Caco-2 (cell line): ENCODE results near the gene GPC6. TPM values are rescaled to one million over a fixed set of nuclear protein-coding genes. Genes with fewer than 3 reads are reported as not detected.

ENCODE experiments used
- BruUV-seq: library from RNA; stranded (reverse); fragments of 400-500 nt; replicated peaks from 2 replicates; lab custom pipeline; 2021; lab: Mats Ljungman, UMichigan
- CTCF ChIA-PET: fragments of 300-600 bp; sonication (Branson Sonifier 250); formaldehyde crosslinking; loops from one replicate; lab custom pipeline; 2022; ENCODE audit warnings: antibody characterized with exemption; lab: Charles Lee
- POLR2A ChIA-PET: fragments of 300-600 bp; sonication (Branson Sonifier 250); formaldehyde crosslinking; loops from one replicate; lab custom pipeline; 2022; ENCODE audit warnings: antibody characterized with exemption; lab: Charles Lee
- DNase-seq, 2 experiments: peaks; one replicate each; pipeline versions ENCODE4 v3.0.0 to v3.0.0-alpha.2; 2020 to 2022
- H3K27me3 ChIP-seq: replicated peaks from 2 replicates; pipeline ENCODE4 v1.6.0; 2011; ENCODE audit warnings: low read length; ENCODE audit not compliant: control insufficient read depth, insufficient read depth
- H3K36me3 ChIP-seq: 2 replicates; pipeline ENCODE4 v1.5.1; 2011; ENCODE audit warnings: low read length; ENCODE audit not compliant: control insufficient read depth, insufficient read depth
- H3K4me1 ChIP-seq: fragments of 250-450 bp; sonication (Bioruptor Pico); 2 replicates; pipeline ENCODE4 v1.5.1; 2020; ENCODE audit warnings: mild to moderate bottlenecking
- H3K4me3 ChIP-seq: 2 replicates; pipeline ENCODE4 v1.5.1; 2011; ENCODE audit warnings: low read depth, mild to moderate bottlenecking, control low read depth, low read length
- H3K9me3 ChIP-seq: fragments of 250-450 bp; sonication (Bioruptor Pico); 2 replicates; pipeline ENCODE4 v1.5.1; 2020; ENCODE audit warnings: mild to moderate bottlenecking, moderate library complexity
- H3K27ac Mint-ChIP-seq: one replicate; pipeline ENCODE4 v1.8.0; 2022; ENCODE audit warnings: mixed read lengths; ENCODE audit not compliant: unreplicated experiment
- H3K27me3 Mint-ChIP-seq: one replicate; pipeline ENCODE4 v1.8.0; 2022; ENCODE audit warnings: mixed read lengths; ENCODE audit not compliant: insufficient read depth, unreplicated experiment
- H3K36me3 Mint-ChIP-seq: one replicate; pipeline ENCODE4 v1.8.0; 2022; ENCODE audit warnings: mild to moderate bottlenecking, mixed read lengths; ENCODE audit not compliant: insufficient read depth, unreplicated experiment
- H3K4me1 Mint-ChIP-seq: one replicate; pipeline ENCODE4 v1.8.0; 2022; ENCODE audit warnings: low read depth, mixed read lengths; ENCODE audit not compliant: unreplicated experiment
- H3K4me3 Mint-ChIP-seq: one replicate; pipeline ENCODE4 v1.8.0; 2022; ENCODE audit warnings: mild to moderate bottlenecking, moderate library complexity, mixed read lengths; ENCODE audit not compliant: unreplicated experiment
- H3K9me3 Mint-ChIP-seq: one replicate; pipeline ENCODE4 v1.8.0; 2022; ENCODE audit warnings: mixed read lengths; ENCODE audit not compliant: unreplicated experiment
- intact Hi-C: fragments of 100-400 bp; cut with micrococcal nuclease; formaldehyde crosslinking; loops from one replicate; pipeline ENCODE4 v1.10.0; 2022; ENCODE audit not compliant: unreplicated experiment
- total RNA-seq: library from RNA; stranded (reverse); gene quantifications from 2 replicates; pipeline ENCODE4 v1.2.3, GENCODE V29; 2022
- TF ChIP-seq, protein P1 (sequence below), 2 experiments: fragments of 200-600 bp in 1 of 2; IDR thresholded peaks; 1 replicate in 1 of 2; 2 replicates in 1 of 2; pipeline versions ENCODE4 v1.5.1 to v1.8.0; 2011 to 2022; ENCODE audit warnings: antibody characterized with exemption in 1 of 2, control low read depth in 1 of 2, inconsistent platforms in 1 of 2, low read depth in 1 of 2, low read length in 1 of 2, mild to moderate bottlenecking in 1 of 2, moderate library complexity in 1 of 2; ENCODE audit not compliant: insufficient read depth in 1 of 2, severe bottlenecking in 1 of 2, unreplicated experiment in 1 of 2

Gene GPC6
- total RNA-seq, 1 experiment from 2014 or later, result 0.16 TPM

GRCh38 chr13:94454906-94455305 is 1228.3 kb downstream of the GPC6 start:
- Mint-ChIP-seq H3K27me3 (peaks cover 16% of the 10 kb centered on the region), H3K4me1 (no peaks in the 10 kb centered on the region), H3K36me3 (no peaks in the 10 kb centered on the region), H3K4me3 (no peak overlapping the region), H3K9me3 (no peaks in the 10 kb centered on the region), H3K27ac (no peak overlapping the region)
- H3K4me3 ChIP-seq, result no peak overlapping the region
- no peaks in the 10 kb centered on the region for H3K4me1 ChIP-seq
- ChIA-PET POLR2A (no interaction called here), CTCF (interaction anchor here (0.6 kb wide), 1 partner anchor 9 kb away, joined by 3 read pairs; no protein-coding TSS in a partner anchor)
- intact Hi-C loops, result no loop called here
- no peak for DNase-seq
- no peaks in the 10 kb centered on the region for H3K36me3 ChIP-seq
- H3K9me3 ChIP-seq, result no peaks in the 10 kb centered on the region
- H3K27me3 ChIP-seq, result no peaks in the 10 kb centered on the region
- TF ChIP-seq, protein P1, sequence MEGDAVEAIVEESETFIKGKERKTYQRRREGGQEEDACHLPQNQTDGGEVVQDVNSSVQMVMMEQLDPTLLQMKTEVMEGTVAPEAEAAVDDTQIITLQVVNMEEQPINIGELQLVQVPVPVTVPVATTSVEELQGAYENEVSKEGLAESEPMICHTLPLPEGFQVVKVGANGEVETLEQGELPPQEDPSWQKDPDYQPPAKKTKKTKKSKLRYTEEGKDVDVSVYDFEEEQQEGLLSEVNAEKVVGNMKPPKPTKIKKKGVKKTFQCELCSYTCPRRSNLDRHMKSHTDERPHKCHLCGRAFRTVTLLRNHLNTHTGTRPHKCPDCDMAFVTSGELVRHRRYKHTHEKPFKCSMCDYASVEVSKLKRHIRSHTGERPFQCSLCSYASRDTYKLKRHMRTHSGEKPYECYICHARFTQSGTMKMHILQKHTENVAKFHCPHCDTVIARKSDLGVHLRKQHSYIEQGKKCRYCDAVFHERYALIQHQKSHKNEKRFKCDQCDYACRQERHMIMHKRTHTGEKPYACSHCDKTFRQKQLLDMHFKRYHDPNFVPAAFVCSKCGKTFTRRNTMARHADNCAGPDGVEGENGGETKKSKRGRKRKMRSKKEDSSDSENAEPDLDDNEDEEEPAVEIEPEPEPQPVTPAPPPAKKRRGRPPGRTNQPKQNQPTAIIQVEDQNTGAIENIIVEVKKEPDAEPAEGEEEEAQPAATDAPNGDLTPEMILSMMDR (IDR thresholded peaks at IDR 0.05; ENCODE audit: insufficient read depth in 1 of 2, low read depth in 1 of 2, low read length in 1 of 2, severe bottlenecking in 1 of 2, unreplicated experiment in 1 of 2), result no peak
- BruUV-seq, result no TSS peak

- Histone ChIP-seq H3K4me1 (no peaks in the 10 kb centered on the region), H3K36me3 (no peaks in the 10 kb centered on the region), H3K4me3 (no peak overlapping the region), H3K9me3 (no peaks in the 10 kb centered on the region), H3K27me3 (no peaks in the 10 kb centered on the region)
- TF ChIP-seq, protein P1 (IDR thresholded peaks at IDR 0.05; ENCODE audit: insufficient read depth in 1 of 2, low read depth in 1 of 2, low read length in 1 of 2, severe bottlenecking in 1 of 2, unreplicated experiment in 1 of 2), result no peak
- H3K4me3 Mint-ChIP-seq, result no peak overlapping the region
- DNase-seq, result no peak
- POLR2A ChIA-PET, result no interaction called here
- CTCF ChIA-PET, result no interaction called here
- peaks cover 16% of the 10 kb centered on the region for H3K27me3 Mint-ChIP-seq
- no TSS peak for BruUV-seq
- no peaks in the 10 kb centered on the region for H3K4me1 Mint-ChIP-seq
- H3K27ac Mint-ChIP-seq, result no peak overlapping the region
- intact Hi-C loops, result no loop called here
- no peaks in the 10 kb centered on the region for H3K36me3 Mint-ChIP-seq
- H3K9me3 Mint-ChIP-seq, result no peaks in the 10 kb centered on the region
Measured at GRCh38 chr13:94455414-94455813, 1228.8 kb downstream of the GPC6 start.
